GM12878 (cell line): ENCODE results near the gene PTPRU. TPM values are rescaled to one million over a fixed set of nuclear protein-coding genes. Genes with fewer than 3 reads are reported as not detected.

Experiments used
- ATAC-seq: fragments of 200-7000 bp; cut with Tn5 transposase; 3 replicates; pipeline ENCODE4 v1.9.1; 2020; ENCODE audit warnings: mild to moderate bottlenecking, moderate library complexity
- BruUV-seq: library from RNA; stranded (reverse); fragments of 400-500 nt; replicated peaks from 2 replicates; lab custom pipeline; 2021; lab: Mats Ljungman, UMichigan
- CTCF ChIA-PET: fragments of 300-600 bp; sonication (Branson Sonifier 250); formaldehyde crosslinking; extraction: SDS; loops from one replicate; lab custom pipeline; 2021; ENCODE audit warnings: inconsistent platforms; lab: Yijun Ruan, JAX
- POLR2A ChIA-PET: fragments of 350-600 bp; formaldehyde crosslinking; extraction: SDS; loops from one replicate; lab custom pipeline; 2021; ENCODE audit warnings: inconsistent platforms; lab: Charles Lee
- RAD21 ChIA-PET: fragments of 300-600 bp; sonication (Branson Sonifier 250); formaldehyde crosslinking; loops from one replicate; lab custom pipeline; 2023; ENCODE audit warnings: antibody characterized with exemption; ENCODE audit not compliant: unreplicated experiment; lab: Charles Lee
- SMC1A ChIA-PET: fragments of 300-600 bp; sonication (Branson Sonifier 250); formaldehyde crosslinking; loops from one replicate; lab custom pipeline; 2023; ENCODE audit not compliant: unreplicated experiment, uncharacterized antibody; lab: Charles Lee
- DNase-seq: peaks from one replicate; pipeline ENCODE4 v3.0.0-alpha.2; 2011; ENCODE audit warnings: low read depth, low spot score
- FAIRE-seq: peaks from 3 replicates; lab custom pipeline; 2011; peaks lifted over from hg19 to GRCh38; lab: Jason Lieb, UNC
- H2AFZ ChIP-seq: 2 replicates; pipeline ENCODE4 v1.6.0; 2011; ENCODE audit warnings: low read depth, low read length, control low read depth; ENCODE audit not compliant: control insufficient read depth
- H3K27ac ChIP-seq: 2 replicates; pipeline ENCODE4 v1.5.1; 2011; ENCODE audit warnings: control low read depth; ENCODE audit not compliant: control insufficient read depth, insufficient read depth
- H3K27me3 ChIP-seq, 2 experiments: replicated peaks in 1 of 2; 2 replicates each; pipeline versions ENCODE4 v1.6.0 to v1.6.1; 2011; ENCODE audit warnings: low read length in 1 of 2; ENCODE audit not compliant: control insufficient read depth in 2 of 2, insufficient read depth in 2 of 2
- H3K36me3 ChIP-seq, 2 experiments: 2 replicates each; pipeline ENCODE4 v1.5.1; 2011; ENCODE audit warnings: low read length in 1 of 2; ENCODE audit not compliant: control insufficient read depth in 2 of 2, insufficient read depth in 2 of 2
- H3K4me1 ChIP-seq: 2 replicates; pipeline ENCODE4 v1.6.1; 2011; ENCODE audit warnings: mild to moderate bottlenecking, low read length, moderate library complexity, mixed read lengths; ENCODE audit not compliant: control insufficient read depth, insufficient read depth
- H3K4me2 ChIP-seq: 2 replicates; pipeline ENCODE4 v1.6.0; 2011; ENCODE audit warnings: control low read depth; ENCODE audit not compliant: control insufficient read depth, insufficient read depth
- H3K4me3 ChIP-seq: fragments of 200-600 bp; sonication (generic); 2 replicates; pipeline ENCODE4 v1.5.1; 2016
- H3K79me2 ChIP-seq: 2 replicates; pipeline ENCODE4 v1.6.0; 2011; ENCODE audit warnings: low read length; ENCODE audit not compliant: control insufficient read depth, insufficient read depth
- H3K9ac ChIP-seq: 2 replicates; pipeline ENCODE4 v1.8.0; 2011; ENCODE audit warnings: low read length, control low read depth, mixed read lengths; ENCODE audit not compliant: control insufficient read depth, insufficient read depth
- H3K9me3 ChIP-seq: replicated peaks from 3 replicates; pipeline ENCODE4 v1.5.1; 2011; ENCODE audit warnings: mild to moderate bottlenecking, low read length; ENCODE audit not compliant: control insufficient read depth, insufficient read depth
- H4K20me1 ChIP-seq: 2 replicates; pipeline ENCODE4 v1.6.0; 2011; ENCODE audit not compliant: control insufficient read depth, insufficient read depth
- CBX5 ChIP-seq: sonication (generic); IDR thresholded peaks from 2 replicates; pipeline ENCODE4 v1.6.1; 2016; ENCODE audit warnings: low read depth, moderate library complexity, mild to moderate bottlenecking, inconsistent platforms
- CREM ChIP-seq: IDR thresholded peaks from 2 replicates; pipeline ENCODE4 v1.6.1; 2014; ENCODE audit warnings: antibody characterized with exemption, low read depth
- GATAD2B ChIP-seq: fragments of 450-650 bp; conservative IDR thresholded peaks from 2 replicates; pipeline ENCODE4 v1.6.1; 2017; ENCODE audit warnings: low read depth, mild to moderate bottlenecking, moderate library complexity
- HCFC1 ChIP-seq: fragments of 150-350 bp; IDR thresholded peaks from 2 replicates; pipeline ENCODE4 v1.6.1; 2014; ENCODE audit warnings: low read length
- KLF5 ChIP-seq: fragments of 450-650 bp; IDR thresholded peaks from 2 replicates; pipeline ENCODE4 v1.6.1; 2014; ENCODE audit warnings: mild to moderate bottlenecking; ENCODE audit not compliant: partially characterized antibody
- MTA2 ChIP-seq: fragments of 450-650 bp; IDR thresholded peaks from 2 replicates; pipeline ENCODE4 v1.6.1; 2016; ENCODE audit warnings: low read depth, mild to moderate bottlenecking, moderate library complexity
- POLR2A ChIP-seq: IDR thresholded peaks from 2 replicates; pipeline ENCODE4 v1.6.1; 2011; ENCODE audit warnings: low read depth, mild to moderate bottlenecking, low read length
- RFX5 ChIP-seq: IDR thresholded peaks from 2 replicates; pipeline ENCODE4 v1.6.1; 2011; ENCODE audit warnings: low read depth, low read length, improper control_type of control experiment
- SP1 ChIP-seq: IDR thresholded peaks from one replicate; pipeline ENCODE4 v1.6.1; 2011; ENCODE audit warnings: low read depth, low read length
- ZBTB33 ChIP-seq: fragments of 450-650 bp; IDR thresholded peaks from 2 replicates; pipeline ENCODE4 v1.6.1; 2017; ENCODE audit warnings: mild to moderate bottlenecking
- ZNF274 ChIP-seq: IDR thresholded peaks from one replicate; pipeline ENCODE4 v1.8.0; 2011; ENCODE audit not compliant: insufficient read length, insufficient read depth
- WGBS: methylation state at CpG from one replicate; pipeline ENCODE4 v1.1.6; 2016; ENCODE audit warnings: low lambda C conversion rate; ENCODE audit not compliant: insufficient replicate concordance, insufficient coverage; ENCODE audit errors: missing lambda C conversion rate; 5-methylcytosine and 5-hydroxymethylcytosine counted together
- in situ Hi-C: fragments of 300-500 bp; cut with MboI; formaldehyde crosslinking; loops from 9 replicates; pipeline ENCODE4 v1.14.3; 2018; ENCODE audit warnings: mixed read lengths
- intact Hi-C: fragments of 100-400 bp; cut with micrococcal nuclease; formaldehyde crosslinking; loops from one replicate; pipeline ENCODE4 v1.14.2; 2022; ENCODE audit not compliant: unreplicated experiment
- polyA plus RNA-seq, 11 experiments: library from polyadenylated mRNA; depleted of rRNA in 4 of 11; unstranded in 6 of 11; stranded (reverse) in 5 of 11; fragments of >200 nt; fragmentation: Nextera tagmentation in 4 of 11; fragmentation: Illumina TruSeq in 1 of 11; extraction: Ambion mirVana in 4 of 11; extraction: Trizol in 1 of 11; gene quantifications; 1 replicate in 1 of 11; 2 replicates in 10 of 11; pipeline versions ENCODE4 v1.2.1 to v1.2.3, GENCODE V29; 2011 to 2016; ENCODE audit warnings: inconsistent platforms in 2 of 11, missing spikeins in 2 of 11, low read depth in 1 of 11
- total RNA-seq, 4 experiments: library from RNA; depleted of rRNA in 3 of 4; stranded (reverse); fragments of >200 nt in 3 of 4; fragmentation: Illumina TruSeq in 1 of 4; extraction: Trizol in 1 of 4; gene quantifications; 2 replicates each; pipeline versions ENCODE4 v1.2.1 to v1.2.3, GENCODE V29; 2013 to 2021
- TF ChIP-seq, protein P1 (sequence below): IDR thresholded peaks from 2 replicates; pipeline ENCODE4 v1.6.1; 2011; ENCODE audit warnings: low read depth, low read length, improper control_type of control experiment, borderline replicate concordance
- TF ChIP-seq, protein P2 (sequence below): fragments of 150-350 bp; IDR thresholded peaks from 2 replicates; pipeline ENCODE4 v1.6.1; 2014; ENCODE audit warnings: mild to moderate bottlenecking, low read depth, low read length

The PTPRU gene
- total and polyA plus RNA-seq, 10 of the 15 experiments (the other 5 are each of a cell fraction or from before 2014, with no cell fraction given): 0.04 to 2.5 (median 0.73) TPM

GRCh38 chr1:29306471-29307140, 70.3 kb downstream of the PTPRU start:
- RAD21 ChIA-PET: no interaction called here
- no peaks in the 10 kb centered on the region for H3K36me3 ChIP-seq
- no peak overlapping the region for H3K4me3 ChIP-seq
- POLR2A ChIA-PET: no interaction called here
- H3K4me2 ChIP-seq: no peak overlapping the region
- H3K4me1 ChIP-seq: no peaks in the 10 kb centered on the region
- no peak for DNase-seq
- 36% methylated on average over 10 of the region's 10 CpGs for WGBS
- no peak overlapping the region for H3K9ac ChIP-seq
- in situ Hi-C loops: no loop called here
- H3K27ac ChIP-seq: no peak overlapping the region
- no peaks in the 10 kb centered on the region for H4K20me1 ChIP-seq
- no peak overlapping the region for H2AFZ ChIP-seq
- no peak for ATAC-seq
- TF ChIP-seq SP1 (no peak), MTA2 (no peak), POLR2A (no peak), KLF5 (no peak)
- BruUV-seq: no TSS peak
- no peak for FAIRE-seq
- CTCF ChIA-PET: no interaction called here
- no peaks in the 10 kb centered on the region for H3K27me3 ChIP-seq
- SMC1A ChIA-PET: no interaction called here
- H3K79me2 ChIP-seq: no peaks in the 10 kb centered on the region
- intact Hi-C loops: no loop called here
- H3K9me3 ChIP-seq: no peaks in the 10 kb centered on the region

GRCh38 chr1:29309075-29309474, 72.8 kb downstream of the PTPRU start:
- in situ Hi-C loops: no loop called here
- FAIRE-seq (no peak), DNase-seq (no peak)
- ChIA-PET RAD21 (no interaction called here), POLR2A (no interaction called here), CTCF (no interaction called here)
- Histone ChIP-seq H2AFZ (no peak overlapping the region), H3K4me3 (no peak overlapping the region), H4K20me1 (no peaks in the 10 kb centered on the region), H3K79me2 (no peaks in the 10 kb centered on the region), H3K27me3 (no peaks in the 10 kb centered on the region), H3K9me3 (no peaks in the 10 kb centered on the region), H3K4me2 (no peak overlapping the region), H3K27ac (no peak overlapping the region)
- 9% methylated on average over 6 of the region's 6 CpGs for WGBS
- intact Hi-C loops: no loop called here
- BruUV-seq: no TSS peak
- TF ChIP-seq HCFC1 (no peak), RFX5 (no peak), ZBTB33 (no peak), CBX5 (no peak), GATAD2B (no peak), CREM (no peak), ZNF274 (no peak)
- TF ChIP-seq, protein P1, sequence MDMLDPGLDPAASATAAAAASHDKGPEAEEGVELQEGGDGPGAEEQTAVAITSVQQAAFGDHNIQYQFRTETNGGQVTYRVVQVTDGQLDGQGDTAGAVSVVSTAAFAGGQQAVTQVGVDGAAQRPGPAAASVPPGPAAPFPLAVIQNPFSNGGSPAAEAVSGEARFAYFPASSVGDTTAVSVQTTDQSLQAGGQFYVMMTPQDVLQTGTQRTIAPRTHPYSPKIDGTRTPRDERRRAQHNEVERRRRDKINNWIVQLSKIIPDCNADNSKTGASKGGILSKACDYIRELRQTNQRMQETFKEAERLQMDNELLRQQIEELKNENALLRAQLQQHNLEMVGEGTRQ: no peak
- TF ChIP-seq, protein P2, sequence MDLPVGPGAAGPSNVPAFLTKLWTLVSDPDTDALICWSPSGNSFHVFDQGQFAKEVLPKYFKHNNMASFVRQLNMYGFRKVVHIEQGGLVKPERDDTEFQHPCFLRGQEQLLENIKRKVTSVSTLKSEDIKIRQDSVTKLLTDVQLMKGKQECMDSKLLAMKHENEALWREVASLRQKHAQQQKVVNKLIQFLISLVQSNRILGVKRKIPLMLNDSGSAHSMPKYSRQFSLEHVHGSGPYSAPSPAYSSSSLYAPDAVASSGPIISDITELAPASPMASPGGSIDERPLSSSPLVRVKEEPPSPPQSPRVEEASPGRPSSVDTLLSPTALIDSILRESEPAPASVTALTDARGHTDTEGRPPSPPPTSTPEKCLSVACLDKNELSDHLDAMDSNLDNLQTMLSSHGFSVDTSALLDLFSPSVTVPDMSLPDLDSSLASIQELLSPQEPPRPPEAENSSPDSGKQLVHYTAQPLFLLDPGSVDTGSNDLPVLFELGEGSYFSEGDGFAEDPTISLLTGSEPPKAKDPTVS: no peak
- TF ChIP-seq, all 136 proteins: peak for 0
- no peaks in the 10 kb centered on the region for H3K4me1 ChIP-seq
- no peaks in the 10 kb centered on the region for H3K36me3 ChIP-seq
- H3K9ac ChIP-seq: no peak overlapping the region
- ATAC-seq: no peak
- SMC1A ChIA-PET: no interaction called here
